HG02981 (cell line): ENCODE data around the gene RPL12.

ENCODE experiments used
- ATAC-seq: cut with Tn5 transposase; IDR thresholded peaks from one replicate; pipeline ENCODE4 v1.9.1; 2021; ENCODE audit warnings: mild to moderate bottlenecking, moderate library complexity; ENCODE audit not compliant: unreplicated experiment

Gene RPL12

GRCh38 chr9:127405344-127406125, 45.7 kb downstream of the RPL12 start:
- ATAC-seq, result no peak

- no peak for ATAC-seq
These were observed 46.6 kb downstream of the RPL12 start for GRCh38 chr9:127404631-127405030.

- ATAC-seq, result no peak
These were observed 47.6 kb downstream of the RPL12 start for GRCh38 chr9:127403507-127404192.

DNA sequence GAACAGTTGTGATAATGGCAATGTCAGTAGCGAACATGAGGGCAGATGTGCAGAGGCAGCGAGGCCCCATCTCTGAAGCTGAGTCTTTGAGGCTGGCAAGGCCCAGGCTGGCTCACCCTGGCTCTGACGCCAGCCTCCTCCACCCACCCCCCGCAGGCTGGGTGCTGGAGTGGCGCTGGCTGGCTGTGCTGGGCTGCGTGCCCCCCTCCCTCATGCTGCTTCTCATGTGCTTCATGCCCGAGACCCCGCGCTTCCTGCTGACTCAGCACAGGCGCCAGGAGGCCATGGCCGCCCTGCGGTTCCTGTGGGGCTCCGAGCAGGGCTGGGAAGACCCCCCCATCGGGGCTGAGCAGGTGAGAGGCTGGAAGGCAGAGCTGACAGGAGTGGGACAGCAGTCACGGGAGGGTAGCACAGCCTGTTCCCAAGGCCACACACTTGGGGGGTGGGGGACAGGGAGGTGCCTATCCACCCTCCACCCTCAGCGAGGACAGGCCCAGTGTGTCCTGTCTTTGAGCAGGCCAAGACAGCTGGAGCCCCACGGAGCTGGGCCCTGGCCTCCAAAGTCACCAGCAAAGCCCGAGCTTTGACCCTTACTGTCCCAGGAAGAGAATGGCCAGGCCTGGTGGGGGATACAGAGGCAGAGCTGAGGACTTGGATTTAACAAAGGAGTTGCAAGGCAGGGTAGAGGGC, 48.7 kb downstream of the RPL12 start:
- ATAC-seq, result no peak

DNA sequence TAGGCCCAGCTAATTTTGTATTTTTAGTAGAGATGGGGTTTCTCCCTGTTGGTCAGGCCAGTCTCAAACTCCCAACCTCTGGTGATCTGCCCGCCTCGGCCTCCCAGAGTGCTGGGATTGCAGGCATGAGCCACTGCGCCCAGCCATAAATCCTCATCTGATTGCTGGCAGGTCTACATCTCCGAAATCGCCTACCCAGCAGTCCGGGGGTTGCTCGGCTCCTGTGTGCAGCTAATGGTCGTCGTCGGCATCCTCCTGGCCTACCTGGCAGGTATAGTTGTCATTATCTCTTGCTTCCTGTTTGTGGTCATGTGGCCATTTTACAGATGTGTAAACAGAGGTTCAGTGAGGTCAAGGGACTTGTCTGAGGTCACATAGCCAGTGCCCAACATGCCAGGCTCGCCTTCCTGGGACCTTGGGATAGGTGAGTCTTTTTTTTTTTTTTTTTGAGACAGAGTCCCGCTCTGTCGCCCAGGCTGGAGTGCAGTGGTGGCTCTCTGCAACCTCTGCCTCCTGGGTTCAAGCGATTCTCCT, 51.4 kb downstream of the RPL12 start:
- no peak for ATAC-seq

- ATAC-seq, result no peak
These were observed 52.3 kb downstream of the RPL12 start for GRCh38 chr9:127398715-127399400.

- no peak for ATAC-seq
These were observed 52.9 kb downstream of the RPL12 start for GRCh38 chr9:127398275-127398647.
